Coronary artery (tissue), 2 donors: ENCODE data around the gene PLEKHG5.

Experiments
- DNase-seq: peaks from one replicate; pipeline ENCODE4 v3.0.0-alpha.2; 2017; ENCODE audit warnings: low spot score
- H3K27ac ChIP-seq, 2 donors: fragments of 200-600 bp; sonication (generic); one replicate each; pipeline ENCODE4 v1.5.1; 2016 to 2019
- H3K4me3 ChIP-seq: fragments of 200-600 bp; sonication (generic); 2 replicates; pipeline ENCODE4 v1.5.1; 2016; ENCODE audit warnings: mild to moderate bottlenecking, moderate library complexity
- CTCF ChIP-seq: fragments of 200-600 bp; sonication (generic); IDR thresholded peaks from one replicate; pipeline ENCODE4 v1.5.1; 2019; ENCODE audit warnings: antibody characterized with exemption

The PLEKHG5 gene

GRCh38 chr1:6530504-6531160, 39.2 kb upstream of the PLEKHG5 start:
- DNase-seq: no peak
- H3K27ac ChIP-seq: no peak overlapping the region
- TF ChIP-seq CTCF: no peak
- H3K4me3 ChIP-seq: no peak overlapping the region

- H3K27ac ChIP-seq: no peak overlapping the region
- no peak overlapping the region for H3K4me3 ChIP-seq
- TF ChIP-seq CTCF: no peak
- DNase-seq: no peak
Measured at GRCh38 chr1:6528492-6528891, 37.0 kb upstream of the PLEKHG5 start.

GRCh38 chr1:6526316-6526715, 34.8 kb upstream of the PLEKHG5 start:
- H3K27ac ChIP-seq: no peak overlapping the region
- DNase-seq: no peak
- TF ChIP-seq CTCF: no peak
- no peak overlapping the region for H3K4me3 ChIP-seq

- Histone ChIP-seq H3K27ac (no peak overlapping the region), H3K4me3 (no peak overlapping the region)
- no peak for TF ChIP-seq CTCF
- DNase-seq: no peak
Measured at GRCh38 chr1:6523566-6523965, 32.1 kb upstream of the PLEKHG5 start.

- no peak for TF ChIP-seq CTCF
- Histone ChIP-seq H3K27ac (no peak overlapping the region), H3K4me3 (no peak overlapping the region)
- no peak for DNase-seq
Measured at GRCh38 chr1:6521536-6521935, 30.1 kb upstream of the PLEKHG5 start.

- no peak overlapping the region for H3K4me3 ChIP-seq
- H3K27ac ChIP-seq: no peak overlapping the region
- no peak for DNase-seq
- no peak for TF ChIP-seq CTCF
Measured at GRCh38 chr1:6519935-6520671, 28.6 kb upstream of the PLEKHG5 start.

- no peak for TF ChIP-seq CTCF
- no peak for DNase-seq
Measured at GRCh38 chr1:6519491-6519934, 28.0 kb upstream of the PLEKHG5 start.

More at GRCh38 chr1:6519491-6519934, 28.0 kb upstream of the PLEKHG5 start:
- no peak overlapping the region for H3K4me3 ChIP-seq
- H3K27ac ChIP-seq: no peak overlapping the region
